ENCODE data around the gene C1QTNF1.
"Not testable (repeated sequence)": the region's sequence is repeated elsewhere in the genome, so short reads cannot be mapped to it uniquely, and the experiment has no call there.

C1QTNF1 gene

DNA sequence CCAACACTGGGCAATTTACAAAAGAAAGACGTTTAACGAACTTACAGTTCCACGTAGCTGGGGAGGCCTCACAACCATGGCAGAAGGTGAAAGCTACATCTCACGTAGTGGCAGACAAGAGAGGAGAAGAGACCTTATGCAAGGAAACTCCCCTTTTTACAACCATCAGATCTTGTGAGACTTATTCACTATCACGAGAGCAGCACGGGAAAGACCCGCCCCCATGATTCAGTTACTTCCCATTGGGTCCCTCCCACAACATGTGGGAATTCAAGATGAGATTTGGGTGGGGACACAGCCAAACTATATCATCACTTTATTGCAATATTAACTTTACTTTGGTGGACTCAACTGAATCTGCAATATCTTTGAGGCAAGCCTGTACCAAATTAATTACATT lies 38.7 kb downstream of the C1QTNF1 start:
- DNase-seq: no peak

DNA sequence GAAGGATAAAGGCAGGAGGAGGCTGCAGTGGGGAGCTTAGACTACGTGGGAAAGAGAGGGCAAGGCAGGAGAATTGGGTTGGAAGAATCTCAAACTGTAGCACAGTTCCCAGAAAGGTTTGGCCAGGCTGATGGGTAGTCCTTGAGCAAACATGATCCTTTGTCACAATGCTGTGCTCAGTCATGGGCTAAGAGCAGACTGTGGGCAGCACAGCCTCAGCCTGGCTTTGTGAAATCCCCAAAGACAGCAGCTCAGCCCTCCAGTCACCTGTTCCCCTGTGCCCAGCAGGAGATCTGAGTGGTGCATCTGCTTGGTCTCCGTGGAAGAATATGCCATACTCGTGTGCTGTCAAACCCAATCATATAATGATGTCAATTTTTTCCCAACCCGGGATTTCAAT lies 40.1 kb downstream of the C1QTNF1 start:
- no peak for DNase-seq

DNA sequence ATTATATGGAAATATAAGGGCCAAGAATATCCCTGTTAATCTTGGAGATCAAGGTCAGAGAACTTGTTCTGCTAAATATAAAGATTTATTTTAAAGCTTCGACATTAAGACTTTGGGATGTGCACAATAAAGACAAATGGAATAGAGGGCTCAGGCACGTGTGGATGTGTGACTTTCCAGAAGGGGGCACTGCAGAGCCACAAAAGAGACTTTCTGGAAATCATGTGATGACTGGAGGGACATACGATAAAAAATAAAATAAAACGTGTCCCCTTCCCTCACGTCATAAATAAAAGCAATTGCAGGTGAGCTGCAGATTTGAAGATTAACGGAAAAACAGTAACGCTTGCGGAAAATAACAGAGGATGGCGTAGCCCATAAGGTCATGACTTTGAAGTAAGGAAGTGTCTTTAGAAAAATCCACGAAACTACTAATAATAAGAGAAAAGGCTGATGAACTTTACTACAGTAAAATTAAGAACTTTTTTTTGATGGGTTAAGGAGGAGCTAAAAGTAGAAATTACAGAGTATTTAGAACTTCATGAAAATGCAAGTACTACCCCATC lies 41.2 kb downstream of the C1QTNF1 start:
- no peak for DNase-seq

DNA sequence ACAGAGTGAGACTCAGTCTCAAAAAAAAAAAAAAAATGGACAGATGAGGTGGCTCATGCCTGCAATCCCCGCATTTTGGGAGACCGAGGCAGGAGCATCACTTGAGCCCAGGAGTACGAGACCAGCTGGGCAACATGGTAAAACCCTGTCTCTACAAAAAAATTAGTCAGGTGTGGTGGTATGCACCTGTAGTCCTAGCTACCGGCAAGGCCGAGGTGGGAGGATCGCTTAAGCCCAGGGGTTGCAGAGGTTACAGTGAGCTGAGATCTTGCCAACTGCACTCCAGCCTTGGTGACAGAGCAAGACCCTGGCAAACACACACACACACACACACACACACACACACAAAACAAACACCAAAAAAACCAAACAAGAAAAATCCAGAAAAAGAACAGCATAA lies 43.0 kb downstream of the C1QTNF1 start:
- no peak for DNase-seq

DNA sequence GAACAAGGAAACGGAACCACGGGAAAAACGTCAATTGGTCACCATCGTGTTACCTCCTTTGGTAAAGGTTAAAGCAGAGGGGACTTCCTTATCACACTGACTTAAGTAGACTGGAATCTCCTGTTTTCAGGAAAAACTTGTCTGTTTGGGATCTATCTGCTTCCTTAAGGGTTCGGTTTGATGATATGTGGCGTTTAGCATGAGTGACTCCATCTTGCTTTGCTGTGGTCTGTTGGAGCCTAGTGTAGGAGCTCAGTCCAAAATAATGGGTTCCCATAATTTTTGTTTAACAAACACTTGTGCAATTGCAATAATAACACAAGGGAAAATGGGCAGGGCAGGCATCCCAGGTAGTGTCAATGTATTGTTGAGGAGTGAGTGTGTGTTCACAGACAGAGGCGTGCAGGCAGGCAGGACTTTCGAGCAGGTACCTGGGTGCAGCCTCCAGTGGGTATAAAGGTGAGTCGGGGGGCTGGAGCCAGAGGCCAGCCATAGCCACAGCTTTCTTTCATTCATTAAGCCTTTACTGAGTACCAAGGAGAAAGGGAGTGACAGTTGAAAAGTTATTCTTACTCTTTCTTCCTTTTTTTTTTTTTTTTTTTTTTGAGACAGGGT lies 46.4 kb downstream of the C1QTNF1 start:
- DNase-seq: no peak

DNA sequence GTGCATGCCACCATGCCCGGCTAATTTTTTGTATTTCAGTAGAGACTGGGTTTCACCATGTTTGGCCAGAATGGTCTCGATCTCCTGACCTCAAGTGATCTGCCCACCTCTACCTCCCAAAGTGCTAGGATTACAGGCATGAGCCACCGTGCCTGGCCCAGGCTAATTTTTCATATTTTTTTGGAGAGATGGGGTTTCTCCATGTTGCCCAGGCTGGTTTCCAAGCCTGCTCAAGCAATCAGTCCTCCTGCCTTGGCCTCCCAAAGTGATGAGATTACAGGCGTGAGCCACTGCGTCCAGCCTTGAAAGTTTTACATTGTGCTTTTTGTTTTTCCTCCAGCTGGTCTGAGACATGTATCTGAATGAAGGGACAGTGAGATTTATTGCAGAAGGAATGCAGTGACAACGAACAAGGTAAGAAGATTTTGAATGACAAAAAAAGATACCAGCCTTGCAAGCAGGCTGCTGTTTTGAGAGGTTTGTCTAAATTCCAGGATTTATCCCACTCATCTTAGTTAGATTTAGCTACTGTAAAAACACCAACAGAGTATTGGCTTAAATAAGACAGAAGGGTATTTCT lies 47.3 kb downstream of the C1QTNF1 start:
- DNase-seq: no peak

DNA sequence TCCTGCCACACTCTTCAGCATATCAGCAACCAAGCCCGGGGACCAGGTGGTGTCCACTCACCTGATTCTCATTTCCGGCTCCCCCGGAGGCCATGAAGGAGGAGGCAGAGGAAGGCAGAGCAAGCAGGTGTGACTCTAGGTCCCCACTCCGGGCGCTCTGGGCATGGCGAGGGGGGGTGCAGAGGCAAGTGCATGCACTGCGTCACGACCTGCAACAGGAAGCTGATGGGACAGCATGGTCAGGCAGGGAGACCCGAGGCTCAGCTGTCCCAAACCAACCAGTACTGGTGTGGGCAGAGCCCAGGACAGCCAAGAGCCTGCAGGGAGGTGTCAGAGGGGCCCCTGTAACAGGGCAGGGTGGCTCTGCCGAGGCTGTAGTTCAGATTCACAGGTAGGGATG lies 48.6 kb downstream of the C1QTNF1 start:
- no peak for DNase-seq

DNA sequence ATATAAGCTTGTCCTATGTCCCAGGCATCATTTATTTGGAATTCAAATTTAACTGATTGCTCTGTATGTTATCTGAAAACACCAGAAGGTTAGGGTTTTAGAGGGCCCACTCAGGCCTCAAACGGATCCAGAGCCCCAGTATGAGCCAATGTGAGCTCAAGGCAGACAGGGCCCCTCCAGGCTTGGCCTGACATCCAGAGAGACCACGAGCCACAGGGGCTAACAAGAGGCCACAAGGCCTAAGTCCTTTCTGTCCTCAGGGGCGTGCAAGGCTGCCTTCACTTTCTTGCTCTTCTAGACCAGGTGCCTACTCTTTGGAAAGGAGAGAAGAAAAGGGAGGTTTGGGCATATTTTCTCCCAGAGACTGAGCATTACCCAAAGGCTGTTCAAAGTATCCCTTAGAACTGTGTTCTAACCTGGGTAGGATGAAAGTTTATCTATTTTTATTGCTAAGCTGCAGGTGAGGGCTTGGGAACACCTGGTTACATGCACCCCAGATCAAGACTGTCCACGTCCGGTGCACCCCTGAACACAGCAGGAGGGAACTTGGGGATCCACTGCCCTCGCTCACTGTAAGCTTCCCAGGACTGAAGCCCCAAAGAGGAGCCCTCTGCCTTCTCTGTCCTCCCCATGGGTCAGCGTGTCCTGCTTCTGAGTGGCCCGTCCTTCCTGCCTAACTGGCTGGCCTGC lies 49.2 kb downstream of the C1QTNF1 start:
- DNase-seq: no peak

DNA sequence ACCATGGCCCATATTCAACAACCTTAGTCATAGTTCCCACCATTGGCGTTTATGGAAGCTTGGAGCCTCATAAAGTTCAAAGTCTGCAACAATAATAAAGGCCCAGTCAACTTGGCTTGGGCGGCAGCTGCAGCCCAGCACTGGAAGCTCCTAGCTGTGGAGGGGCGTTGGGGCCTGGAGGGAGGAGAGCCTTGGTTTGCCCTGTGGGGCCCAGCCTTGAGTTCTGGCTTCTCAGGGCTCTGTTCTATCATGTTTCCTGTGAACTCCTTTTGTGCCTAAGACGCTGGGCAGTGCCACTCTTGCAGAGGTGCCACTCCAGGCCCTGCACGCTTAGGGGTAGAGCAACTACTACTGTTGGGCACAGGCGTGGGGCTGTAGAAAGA lies 49.7 kb downstream of the C1QTNF1 start:
- no peak for DNase-seq

DNA sequence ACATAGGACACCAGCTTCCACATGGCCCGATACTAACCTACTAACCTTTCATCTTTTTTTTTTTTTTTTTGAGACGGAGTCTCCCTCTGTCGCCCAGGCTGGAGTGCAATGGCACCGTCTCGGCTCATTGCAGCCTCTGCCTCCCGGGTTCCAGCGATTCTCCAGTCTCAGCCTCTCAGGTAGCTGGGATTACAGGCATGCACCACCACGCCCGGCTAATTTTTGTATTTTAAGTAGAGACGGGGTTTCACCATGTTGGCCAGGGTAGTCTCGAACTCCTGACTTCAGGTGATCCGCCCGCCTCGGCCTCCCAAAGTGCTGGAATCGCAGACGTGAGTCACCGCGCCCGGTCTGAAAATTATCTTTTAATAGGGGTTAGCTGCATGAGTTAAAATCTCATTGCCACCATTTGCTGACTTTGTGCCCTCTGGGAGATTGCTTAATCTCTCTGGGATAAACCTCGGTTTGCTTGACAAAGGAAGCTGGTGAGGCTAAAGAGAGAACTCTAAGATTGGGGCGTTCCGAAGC lies 50.2 kb downstream of the C1QTNF1 start:
- not testable (repeated sequence) for DNase-seq

DNA sequence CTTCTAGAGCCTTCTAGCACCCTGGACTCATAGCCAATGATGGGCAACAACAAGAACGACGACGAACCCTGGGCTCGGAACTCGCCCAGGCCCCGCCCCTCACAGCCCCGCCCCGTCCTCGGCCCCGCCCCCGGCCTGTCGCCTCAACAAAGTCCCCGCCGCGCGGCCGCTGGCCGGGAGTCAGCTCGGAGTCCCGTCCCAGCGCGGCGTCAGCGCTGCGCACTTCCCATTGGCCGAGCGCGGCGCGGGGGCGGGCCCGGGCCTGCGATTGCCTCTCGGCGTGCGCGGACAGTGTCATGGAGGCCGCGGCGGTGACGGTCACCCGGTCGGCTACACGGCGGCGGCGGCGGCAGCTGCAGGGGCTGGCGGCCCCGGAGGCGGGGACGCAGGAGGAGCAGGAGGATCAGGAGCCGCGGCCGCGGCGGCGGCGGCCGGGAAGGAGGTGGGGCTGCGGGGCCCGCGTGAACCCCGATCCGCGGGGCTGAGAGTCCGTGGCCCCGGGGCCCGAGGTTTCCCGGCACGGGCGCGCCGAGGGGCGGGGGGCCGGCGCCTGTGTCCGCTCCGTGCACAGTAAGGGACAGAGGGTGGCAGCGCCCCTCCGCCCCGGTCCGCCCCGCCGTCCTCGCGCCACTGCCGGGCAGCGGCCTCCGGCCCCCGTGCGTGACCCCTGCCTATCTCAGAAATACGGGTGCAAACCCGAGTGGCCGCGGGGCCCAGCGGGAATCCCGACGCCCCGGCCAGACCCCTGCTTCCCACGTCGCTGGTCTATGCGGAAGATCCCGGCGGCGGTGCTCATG lies 50.9 kb downstream of the C1QTNF1 start, which contains the start of gene ENGASE:
Gene ENGASE, plus strand, starts transcription at position 176 of the 797 bp plus-strand sequence. Its CDS starts 121 bp downstream, at position 297.
- DNase-seq: peak; percentile 74

DNA sequence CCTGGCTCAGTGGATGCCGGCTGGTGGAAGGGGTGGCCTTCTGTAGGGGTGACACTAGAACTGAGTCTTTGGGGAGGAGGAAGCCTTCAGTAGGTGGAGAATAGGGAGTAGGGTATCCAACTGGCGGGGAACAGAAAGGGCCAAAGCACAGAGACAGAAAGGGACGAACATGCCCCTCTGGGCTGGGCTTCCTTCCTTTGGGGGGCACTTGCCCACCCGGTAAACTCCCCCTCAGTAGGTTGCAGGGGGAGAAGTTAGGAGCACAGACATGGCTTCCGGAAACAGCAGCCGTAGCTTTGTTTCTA lies 51.4 kb downstream of the C1QTNF1 start:
- no peak for DNase-seq

DNA sequence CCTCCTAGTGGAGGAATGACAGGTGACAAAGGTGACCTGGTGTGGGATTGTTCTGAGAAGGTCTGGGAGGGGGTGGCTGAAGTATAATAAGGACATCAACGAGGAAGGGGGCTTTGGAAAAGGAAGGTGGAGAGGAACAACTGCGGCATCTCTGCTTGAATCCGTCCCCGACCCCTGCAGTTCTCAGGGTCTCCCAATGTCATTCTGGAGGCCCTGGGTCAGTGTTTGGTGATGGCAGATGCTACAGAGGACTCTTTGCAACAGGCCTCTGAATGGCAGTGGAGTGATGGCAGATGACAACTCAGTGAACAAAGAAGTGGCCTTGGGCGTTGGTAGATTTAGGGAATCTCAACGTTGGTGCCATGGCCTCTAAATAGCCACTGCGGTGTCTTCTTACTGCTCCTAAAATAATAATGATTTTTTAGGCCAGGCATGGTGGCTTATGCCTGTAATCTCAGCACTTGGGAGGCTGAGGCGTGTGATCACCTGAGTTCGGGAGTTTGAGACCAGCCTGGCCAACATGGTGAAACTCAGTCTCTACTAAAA lies 52.0 kb downstream of the C1QTNF1 start:
- DNase-seq: no peak

DNA sequence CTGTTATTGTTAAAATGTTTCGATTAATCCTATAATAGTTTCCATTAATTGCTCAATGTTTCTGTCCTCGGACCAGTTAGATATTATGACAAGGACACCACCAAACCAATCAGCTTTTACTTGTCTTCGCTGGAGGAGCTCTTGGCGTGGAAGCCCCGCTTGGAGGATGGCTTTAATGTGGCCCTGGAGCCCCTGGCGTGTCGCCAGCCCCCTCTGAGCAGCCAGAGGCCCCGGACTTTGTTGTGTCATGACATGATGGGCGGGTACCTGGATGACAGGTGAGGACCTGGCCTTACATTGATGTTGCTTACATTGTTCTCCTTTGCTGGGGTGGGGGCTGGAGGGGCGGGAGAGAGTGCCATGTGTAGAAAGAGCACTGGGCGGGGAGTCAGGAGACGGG lies 53.6 kb downstream of the C1QTNF1 start:
- DNase-seq: no peak

DNA sequence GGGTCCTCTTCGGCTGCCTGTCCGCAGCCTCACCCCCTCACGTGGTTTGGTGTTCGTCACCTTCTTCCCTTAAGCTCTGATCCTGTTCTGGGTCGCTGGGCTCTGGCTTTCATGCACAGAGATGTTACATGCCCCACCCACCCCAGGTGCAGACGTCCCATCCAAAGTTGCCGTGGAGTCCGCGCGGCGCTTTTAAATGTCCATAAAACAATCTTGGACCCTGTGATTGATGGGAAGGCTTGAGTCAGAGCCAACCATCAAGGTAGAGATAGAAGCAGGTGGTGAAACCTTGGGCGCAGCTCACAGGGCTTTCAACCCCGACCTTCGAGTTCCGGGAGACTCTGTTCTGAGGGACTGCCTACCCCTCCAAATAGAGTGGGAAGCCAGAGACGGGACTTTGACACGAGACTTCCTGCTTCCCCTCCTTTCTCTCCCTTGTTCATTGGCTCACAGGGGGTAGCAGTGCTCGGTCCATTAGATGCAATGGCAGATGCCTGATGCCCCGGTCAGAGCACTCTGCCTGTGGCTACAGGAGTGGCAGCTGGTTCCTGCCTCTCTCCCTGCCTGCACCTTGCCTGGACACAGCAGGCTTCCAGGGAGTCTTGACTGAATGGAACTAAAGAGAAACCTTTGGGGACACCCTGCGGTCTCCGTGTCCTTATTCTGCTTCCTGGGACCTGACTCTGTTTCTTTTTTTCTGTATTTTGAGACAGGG lies 54.7 kb downstream of the C1QTNF1 start:
- no peak for DNase-seq

DNA sequence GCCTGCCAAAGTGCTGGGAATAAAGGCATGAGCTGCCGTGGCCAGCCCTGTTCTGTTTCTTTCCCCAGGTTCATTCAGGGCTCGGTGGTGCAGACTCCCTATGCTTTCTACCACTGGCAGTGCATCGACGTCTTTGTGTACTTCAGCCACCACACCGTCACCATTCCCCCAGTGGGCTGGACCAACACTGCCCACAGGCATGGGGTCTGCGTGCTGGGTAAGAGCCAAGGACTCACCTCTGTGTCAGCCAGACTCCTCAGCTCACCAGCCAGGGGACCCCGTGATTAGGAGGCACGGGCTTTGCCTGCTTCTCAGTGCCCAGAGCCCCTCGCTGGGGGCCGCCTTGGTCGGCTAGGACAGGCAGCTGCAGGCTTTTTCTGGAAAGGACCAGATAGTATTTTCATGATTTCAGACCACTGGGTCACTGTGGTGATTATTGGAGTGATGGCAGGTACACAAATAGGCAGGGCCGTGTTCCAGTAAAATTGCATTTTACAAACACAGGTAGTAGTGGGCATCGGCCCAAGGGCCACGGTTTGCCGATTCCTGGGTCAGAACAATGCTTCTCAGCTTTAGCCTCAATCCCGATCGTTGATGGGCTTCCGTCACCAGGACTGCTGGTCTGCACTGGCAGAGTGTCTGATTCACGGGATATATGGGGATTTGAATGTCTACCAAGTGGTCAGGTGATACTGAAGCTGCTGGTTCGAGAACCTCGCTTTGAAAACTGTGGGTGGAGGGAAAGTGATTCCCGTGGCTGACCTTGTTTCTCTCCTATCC lies 55.6 kb downstream of the C1QTNF1 start:
- no peak for DNase-seq

DNA sequence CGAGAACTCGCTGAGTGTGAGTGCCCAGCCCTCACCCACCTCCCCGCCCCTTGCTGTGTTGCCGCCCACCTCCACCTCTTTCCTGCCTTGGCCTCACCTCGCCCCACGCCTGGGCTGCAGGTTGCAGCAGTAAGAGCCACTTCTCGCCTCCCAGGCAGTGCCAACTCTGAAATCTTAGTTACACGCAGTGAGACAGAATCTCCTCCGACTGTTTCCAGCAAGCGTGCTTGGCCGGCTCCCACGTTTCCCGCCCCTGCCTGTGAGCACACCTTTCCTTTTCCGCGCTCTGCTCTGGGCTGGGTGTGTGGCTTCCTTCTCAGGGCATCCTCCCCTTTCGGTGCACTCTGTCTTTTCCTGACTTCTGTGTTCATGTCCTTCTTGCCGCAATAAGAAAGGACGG lies 56.4 kb downstream of the C1QTNF1 start:
- DNase-seq: no peak

DNA sequence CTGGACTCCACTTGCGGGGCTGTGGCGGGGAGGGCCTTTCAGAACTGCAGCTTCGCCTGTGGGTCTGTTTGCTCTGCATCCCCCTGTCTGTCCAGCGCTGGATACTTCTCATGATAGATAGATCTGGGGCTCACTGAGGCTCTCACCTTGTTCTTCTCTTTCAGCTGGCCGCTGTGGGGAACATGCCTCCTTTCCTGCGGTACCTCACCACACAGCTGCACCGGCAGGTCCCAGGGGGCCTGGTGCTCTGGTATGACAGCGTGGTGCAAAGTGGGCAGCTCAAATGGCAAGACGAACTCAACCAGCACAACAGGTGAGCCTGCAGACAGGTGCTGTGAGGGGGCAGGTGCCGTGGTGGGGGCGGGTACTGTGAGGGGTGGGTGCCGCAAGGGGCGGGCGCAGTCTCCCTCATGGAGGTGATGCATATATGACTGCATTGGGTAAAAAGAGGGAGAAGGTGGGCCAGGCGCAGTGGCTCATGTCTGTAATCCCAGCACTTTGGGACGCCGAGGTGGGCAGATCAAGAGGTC lies 56.9 kb downstream of the C1QTNF1 start:
- no peak for DNase-seq

DNA sequence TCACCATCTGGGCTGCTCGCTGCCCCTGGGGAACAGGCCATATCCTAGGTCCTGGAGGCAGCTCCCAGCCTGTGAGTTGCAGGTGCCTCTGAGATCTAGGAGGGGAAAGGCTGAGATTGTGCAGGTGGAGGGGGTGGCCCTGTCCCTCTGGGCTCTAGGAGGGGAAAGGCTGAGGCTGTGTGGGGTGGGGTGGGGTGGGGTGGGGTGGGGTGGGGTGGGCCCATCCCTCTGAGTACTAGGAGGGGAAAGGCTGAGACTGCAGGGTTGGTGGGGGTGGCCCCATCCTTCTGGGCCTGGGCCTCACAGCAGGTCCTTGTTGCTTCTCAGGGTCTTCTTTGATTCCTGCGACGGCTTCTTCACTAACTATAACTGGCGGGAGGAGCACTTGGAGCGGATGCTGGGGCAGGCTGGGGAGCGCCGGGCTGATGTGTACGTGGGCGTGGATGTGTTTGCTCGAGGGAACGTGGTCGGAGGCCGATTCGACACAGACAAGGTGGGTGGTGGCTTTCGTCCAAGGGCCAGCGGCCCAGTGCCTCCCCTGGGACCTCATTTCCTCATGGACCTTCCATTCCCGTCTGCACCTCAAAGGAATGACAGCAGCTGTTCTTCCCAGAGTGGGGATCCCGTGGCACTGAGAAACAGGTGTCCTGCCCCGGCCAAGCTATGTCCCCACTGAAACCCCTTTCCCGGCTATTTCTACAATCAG lies 57.8 kb downstream of the C1QTNF1 start:
- no peak for DNase-seq

Data from amniotic stem cell (primary cell).